Vagina (tissue), 2 donors: ENCODE data around the gene NDFIP2.

Source experiments
- POLR2A ChIP-seq, 2 donors: fragments of 450-650 bp; IDR thresholded peaks; one replicate each; pipeline ENCODE4 v1.6.1; 2017; ENCODE audit warnings: antibody characterized with exemption in 2 of 2, mild to moderate bottlenecking in 2 of 2, moderate library complexity in 2 of 2
- POLR2AphosphoS5 ChIP-seq, 2 donors: sonication (generic); formaldehyde crosslinking; IDR thresholded peaks; one replicate each; pipeline ENCODE4 v1.9.0; 2017; ENCODE audit warnings: antibody characterized with exemption in 2 of 2, mild to moderate bottlenecking in 2 of 2, low read depth in 1 of 2; ENCODE audit not compliant: insufficient read depth in 1 of 2
- TF ChIP-seq, protein P1 (sequence below), 3 experiments: fragments of 450-650 bp in 2 of 3; fragments of 200-600 bp in 1 of 3; sonication (generic) in 1 of 3; IDR thresholded peaks; one replicate each; pipeline ENCODE4 v1.5.1; 2017 to 2019; ENCODE audit warnings: antibody characterized with exemption in 3 of 3, mild to moderate bottlenecking in 2 of 3, moderate library complexity in 2 of 3

- TF ChIP-seq, protein P1, sequence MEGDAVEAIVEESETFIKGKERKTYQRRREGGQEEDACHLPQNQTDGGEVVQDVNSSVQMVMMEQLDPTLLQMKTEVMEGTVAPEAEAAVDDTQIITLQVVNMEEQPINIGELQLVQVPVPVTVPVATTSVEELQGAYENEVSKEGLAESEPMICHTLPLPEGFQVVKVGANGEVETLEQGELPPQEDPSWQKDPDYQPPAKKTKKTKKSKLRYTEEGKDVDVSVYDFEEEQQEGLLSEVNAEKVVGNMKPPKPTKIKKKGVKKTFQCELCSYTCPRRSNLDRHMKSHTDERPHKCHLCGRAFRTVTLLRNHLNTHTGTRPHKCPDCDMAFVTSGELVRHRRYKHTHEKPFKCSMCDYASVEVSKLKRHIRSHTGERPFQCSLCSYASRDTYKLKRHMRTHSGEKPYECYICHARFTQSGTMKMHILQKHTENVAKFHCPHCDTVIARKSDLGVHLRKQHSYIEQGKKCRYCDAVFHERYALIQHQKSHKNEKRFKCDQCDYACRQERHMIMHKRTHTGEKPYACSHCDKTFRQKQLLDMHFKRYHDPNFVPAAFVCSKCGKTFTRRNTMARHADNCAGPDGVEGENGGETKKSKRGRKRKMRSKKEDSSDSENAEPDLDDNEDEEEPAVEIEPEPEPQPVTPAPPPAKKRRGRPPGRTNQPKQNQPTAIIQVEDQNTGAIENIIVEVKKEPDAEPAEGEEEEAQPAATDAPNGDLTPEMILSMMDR (IDR thresholded peaks at IDR 0.05) = no peak
- TF ChIP-seq POLR2A (IDR thresholded peaks at IDR 0.05) = no peak
- TF ChIP-seq POLR2AphosphoS5 (IDR thresholded peaks at IDR 0.05; ENCODE audit: insufficient read depth in 1 of 2, low read depth in 1 of 2) = no peak
These were observed 41.7 kb upstream of the NDFIP2 start for GRCh38 chr13:79439275-79439674.
